Fibroblast of skin of right biceps (primary cell): Measurements from ENCODE around the gene PTPRN2.
A peak's percentile ranks its signal among the peaks of the same experiment; 100 is the strongest.
"Not testable (repeated sequence)": the region's sequence is repeated elsewhere in the genome, so short reads cannot be mapped to it uniquely, and the experiment has no call there.

Experiments used
- DNase-seq: peaks from one replicate; pipeline ENCODE4 v3.0.0-alpha.2; 2013

The PTPRN2 gene

GRCh38 chr7:157499121-157499834, 1088.3 kb downstream of the PTPRN2 start:
- DNase-seq, result no peak

GRCh38 chr7:157498657-157499056, 1089.0 kb downstream of the PTPRN2 start:
- DNase-seq, result no peak

DNA sequence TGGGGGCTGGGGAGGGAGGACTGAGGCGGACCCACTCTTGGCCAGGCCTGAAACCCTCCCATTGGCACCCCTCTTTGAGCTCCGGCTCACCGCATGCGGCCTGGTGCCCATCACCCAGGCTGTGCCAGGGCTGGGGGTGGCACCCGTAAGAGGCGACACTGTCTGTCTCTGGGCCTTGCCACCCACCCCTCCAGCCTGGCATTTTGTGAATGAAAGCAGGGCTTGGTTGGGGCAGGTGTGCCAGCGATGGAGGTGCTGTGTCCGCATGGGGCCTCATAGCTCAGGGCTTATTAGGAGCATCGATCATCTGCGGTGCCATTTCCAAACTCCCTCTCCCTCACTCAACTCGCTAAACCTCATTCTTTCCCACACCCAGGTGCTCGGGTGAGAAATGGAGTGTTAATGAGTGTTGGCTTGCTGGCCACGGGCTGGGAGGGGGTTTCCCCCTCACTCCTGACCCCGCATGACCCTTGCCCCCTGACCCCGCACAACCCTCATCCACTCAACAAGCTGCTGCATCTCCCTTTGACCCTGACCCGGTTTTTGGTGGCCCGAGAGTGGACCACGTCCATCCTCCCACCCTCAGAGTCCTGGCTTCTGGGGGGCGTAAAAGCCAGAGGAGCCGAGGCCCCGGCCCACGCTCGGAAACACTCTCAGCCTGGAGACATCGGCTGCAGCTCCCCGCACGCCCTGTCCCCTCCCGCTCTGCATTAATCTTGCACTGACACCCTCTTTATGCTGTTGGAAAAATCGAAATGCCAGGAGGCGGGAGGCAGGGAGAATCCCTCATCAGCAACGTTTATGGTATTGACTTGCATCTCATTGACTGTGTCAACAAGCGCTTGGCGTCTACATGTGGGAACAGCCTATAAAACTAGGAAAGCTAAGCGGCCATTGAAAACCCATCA, 1089.6 kb downstream of the PTPRN2 start:
- DNase-seq, result no peak

- no peak for DNase-seq
Observed at GRCh38 chr7:157497367-157497743, 1090.3 kb downstream of the PTPRN2 start.

DNA sequence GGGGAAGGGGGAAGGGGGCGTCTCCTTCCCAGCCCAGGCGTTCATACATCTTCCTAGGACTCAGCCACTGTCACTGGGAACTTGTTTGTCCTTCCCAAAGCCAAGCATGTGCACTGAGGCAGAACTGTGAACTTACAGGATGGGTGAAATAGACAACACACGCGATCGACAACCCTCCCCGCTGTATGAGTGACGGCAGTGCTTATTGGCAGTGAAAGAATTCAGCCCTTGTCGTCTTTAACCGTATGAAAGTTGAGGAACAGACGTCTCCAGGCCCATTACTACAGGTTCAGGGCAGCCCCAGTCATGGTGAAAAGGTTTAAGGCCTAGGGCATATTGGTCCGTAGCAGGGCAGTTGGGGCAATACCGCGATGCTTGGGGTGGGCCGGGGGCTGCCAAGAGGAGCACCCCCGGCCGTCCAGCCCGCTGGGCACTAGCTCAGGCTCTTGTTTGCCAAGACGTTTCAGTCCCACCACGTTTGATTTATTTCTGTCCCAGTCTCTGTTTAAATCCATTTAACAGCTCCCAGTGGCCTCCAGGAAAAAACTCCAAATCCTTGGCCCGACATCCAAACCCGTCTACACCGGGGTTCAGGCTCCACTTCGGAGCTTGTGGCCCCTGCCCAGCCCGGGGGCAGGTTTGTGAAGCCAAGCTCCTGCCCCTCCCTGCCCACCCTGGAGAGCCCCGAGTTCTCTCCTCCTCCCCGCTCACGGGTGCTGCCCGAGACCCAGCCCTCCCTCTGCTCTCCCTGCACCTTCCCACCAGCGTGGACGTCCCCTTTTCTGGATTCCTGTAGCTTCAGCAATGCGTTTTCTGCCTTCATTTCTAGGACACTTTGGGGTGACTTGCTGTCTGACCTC, 1091.0 kb downstream of the PTPRN2 start:
- no peak for DNase-seq

GRCh38 chr7:157495594-157495993, 1092.0 kb downstream of the PTPRN2 start:
- no peak for DNase-seq

GRCh38 chr7:157495177-157495553, 1092.5 kb downstream of the PTPRN2 start:
- DNase-seq, result no peak

DNA sequence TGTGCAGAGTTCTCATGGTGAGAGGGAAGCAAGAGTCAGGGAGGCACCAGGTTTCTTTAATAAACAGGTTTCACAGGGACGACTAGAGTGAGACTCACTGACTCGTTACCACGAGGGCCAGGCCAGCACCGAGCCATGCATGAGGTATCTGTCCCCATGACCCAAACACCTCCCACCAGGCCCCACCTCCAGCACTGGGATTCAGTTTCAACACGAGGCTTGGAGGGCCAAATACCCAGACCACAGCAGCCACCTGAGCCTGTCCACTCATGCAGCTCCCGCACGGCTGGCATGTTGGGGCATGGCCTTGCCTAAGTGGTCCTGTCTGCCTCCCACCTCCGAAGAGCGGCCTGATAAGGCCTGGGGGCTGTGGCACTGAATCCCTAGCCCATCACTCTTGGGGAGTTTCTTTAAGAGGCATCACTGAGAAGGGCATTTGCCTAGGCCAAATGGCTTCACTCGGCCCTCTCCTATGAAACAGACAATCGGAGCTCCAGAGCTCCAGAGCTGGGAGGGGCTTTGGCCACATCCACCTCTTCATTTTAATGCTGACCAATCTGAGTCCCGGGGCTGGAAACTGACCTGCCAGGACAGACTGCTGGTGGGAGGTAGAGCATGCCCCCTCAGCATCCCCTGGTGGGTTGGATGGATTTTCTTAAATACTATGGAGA, 1093.0 kb downstream of the PTPRN2 start:
- DNase-seq, result no peak

DNA sequence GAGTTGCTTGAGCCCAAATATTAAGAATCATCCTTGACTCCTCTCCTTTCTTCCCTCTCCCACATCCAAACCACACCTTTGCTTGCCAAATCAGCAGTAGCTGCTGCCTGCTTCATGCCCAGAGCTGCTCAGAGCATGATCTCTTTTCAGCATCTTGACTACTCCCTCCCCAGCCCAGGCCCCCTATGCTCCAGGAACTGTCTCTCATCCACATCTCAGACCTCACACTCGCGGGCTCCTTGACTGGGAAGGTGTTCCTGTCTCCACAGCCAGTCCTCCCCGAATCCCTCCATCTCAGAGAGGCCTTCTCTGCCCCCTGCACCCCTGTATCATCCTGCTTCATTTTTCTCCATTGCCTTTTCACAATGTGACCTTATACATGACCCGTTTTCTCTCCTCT, 1093.8 kb downstream of the PTPRN2 start:
- DNase-seq, result no peak

- no peak for DNase-seq
Observed at GRCh38 chr7:157493017-157493416, 1094.6 kb downstream of the PTPRN2 start.

GRCh38 chr7:157490465-157490912, 1097.1 kb downstream of the PTPRN2 start:
- DNase-seq, result peak; percentile 58

- not testable (repeated sequence) for DNase-seq
Observed at GRCh38 chr7:157489870-157490269, 1097.8 kb downstream of the PTPRN2 start.
